Activated CD8-positive, alpha-beta memory T cell treated with anti-CD3 and anti-CD28 coated beads for 4 hours (primary cell): Measurements from ENCODE around the gene ART4.

Experiments used
- DNase-seq, 2 donors: peaks; one replicate each; pipeline ENCODE4 v3.0.0-alpha.2; 2020; ENCODE audit warnings: low read depth in 2 of 2

ART4 gene

DNA sequence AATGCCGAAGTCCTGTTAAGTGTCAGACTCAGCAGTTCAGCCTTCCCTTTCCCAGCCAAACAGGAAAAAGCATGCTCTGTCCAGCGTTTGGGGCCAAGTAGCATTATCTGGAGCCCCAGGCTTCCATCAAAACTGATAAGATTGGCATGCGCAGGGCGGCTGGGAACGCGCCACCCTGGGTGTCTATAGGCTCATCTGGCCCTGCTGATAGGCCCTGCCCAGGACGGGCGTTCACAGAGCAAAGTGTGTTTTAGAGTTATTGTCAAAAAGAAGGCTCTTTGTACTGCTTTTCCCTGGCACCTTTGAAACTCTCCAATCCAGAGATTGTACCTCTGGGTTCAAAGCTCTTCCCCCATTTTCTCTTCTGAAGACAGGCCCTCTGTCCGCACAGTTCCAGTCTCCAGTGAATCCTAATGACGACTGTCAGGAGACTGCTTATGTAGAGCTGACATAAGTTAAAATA is at the start of gene ART4:
ART4 (minus strand) TSS at position 102 of the 463 bp plus-strand sequence. CDS start 413 bp downstream, outside the sequence.
- no peak for DNase-seq

GRCh38 chr12:14892726-14893505 is 49.6 kb upstream of the ART4 start:
- DNase-seq, result no peak

DNA sequence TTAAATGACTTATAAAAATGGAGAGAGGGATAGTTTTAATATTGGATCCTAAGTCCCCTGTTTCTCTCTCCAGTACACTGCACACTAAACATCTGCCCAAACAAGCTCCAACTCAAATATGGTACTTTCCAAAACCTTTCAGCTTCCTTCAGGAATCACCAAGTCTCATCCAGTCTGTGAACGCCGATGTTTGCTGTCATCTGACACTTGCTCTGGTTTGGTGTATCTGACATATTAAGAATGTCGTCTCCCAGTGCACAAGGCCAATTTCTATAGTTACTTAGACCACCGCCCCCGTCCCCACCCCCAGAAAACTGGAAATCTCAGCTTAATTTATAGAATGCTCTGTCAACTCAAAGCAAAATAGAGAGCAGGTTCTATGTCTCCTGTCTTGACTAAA is 47.4 kb upstream of the ART4 start:
- no peak for DNase-seq

GRCh38 chr12:14886271-14886670 is 42.9 kb upstream of the ART4 start:
- no peak for DNase-seq

DNA sequence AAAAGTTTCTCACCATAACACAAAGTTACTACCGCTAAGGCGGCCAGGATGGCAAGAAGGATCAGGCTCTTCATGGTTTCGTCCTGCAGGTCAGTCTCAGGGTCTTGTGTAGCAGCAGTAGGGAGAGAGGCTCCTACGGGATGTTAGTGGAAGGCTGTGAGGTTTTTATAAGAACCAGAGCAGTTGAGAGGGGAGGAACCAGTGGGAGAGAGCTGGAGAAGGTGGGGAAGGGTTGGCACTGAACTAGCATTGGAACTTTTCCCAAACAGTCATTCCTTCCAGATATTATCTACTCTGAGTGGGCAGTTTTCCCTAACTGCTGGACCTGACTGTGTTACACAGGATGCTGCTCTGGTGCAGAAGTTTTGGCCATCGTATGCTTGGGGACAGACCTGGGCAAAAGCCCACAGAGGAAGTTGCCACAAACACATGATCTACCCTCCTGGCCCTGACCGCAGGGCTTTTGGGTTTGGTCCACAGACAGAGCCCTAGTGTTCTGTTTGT is 42.4 kb upstream of the ART4 start, which contains the start of gene MGP:
MGP (minus strand) TSS at position 137 of the 504 bp plus-strand sequence; CDS start at position 74, 63 bp downstream.
- DNase-seq, result no peak

- DNase-seq, result peak; percentile 72
Observed at GRCh38 chr12:14884458-14884878, 41.1 kb upstream of the ART4 start.

DNA sequence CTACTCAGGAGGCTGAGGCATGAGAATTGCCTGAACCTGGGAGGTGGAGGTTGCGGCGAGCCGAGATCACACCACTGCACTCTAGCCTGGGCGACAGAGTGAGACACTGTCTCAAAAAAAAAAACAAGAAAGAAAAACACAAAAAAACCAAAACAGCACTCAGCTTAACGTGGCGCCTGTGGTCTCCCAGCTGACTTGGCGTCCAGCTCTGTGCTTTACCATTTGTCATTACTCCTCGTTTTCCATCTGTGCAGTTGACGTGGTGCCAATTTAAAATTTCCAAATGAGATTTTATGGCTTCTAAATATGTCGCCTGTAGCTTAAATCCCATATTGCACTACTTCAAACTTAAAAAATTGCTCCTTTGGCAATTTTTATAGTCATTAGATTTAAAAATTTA is 40.4 kb upstream of the ART4 start:
- no peak for DNase-seq

DNA sequence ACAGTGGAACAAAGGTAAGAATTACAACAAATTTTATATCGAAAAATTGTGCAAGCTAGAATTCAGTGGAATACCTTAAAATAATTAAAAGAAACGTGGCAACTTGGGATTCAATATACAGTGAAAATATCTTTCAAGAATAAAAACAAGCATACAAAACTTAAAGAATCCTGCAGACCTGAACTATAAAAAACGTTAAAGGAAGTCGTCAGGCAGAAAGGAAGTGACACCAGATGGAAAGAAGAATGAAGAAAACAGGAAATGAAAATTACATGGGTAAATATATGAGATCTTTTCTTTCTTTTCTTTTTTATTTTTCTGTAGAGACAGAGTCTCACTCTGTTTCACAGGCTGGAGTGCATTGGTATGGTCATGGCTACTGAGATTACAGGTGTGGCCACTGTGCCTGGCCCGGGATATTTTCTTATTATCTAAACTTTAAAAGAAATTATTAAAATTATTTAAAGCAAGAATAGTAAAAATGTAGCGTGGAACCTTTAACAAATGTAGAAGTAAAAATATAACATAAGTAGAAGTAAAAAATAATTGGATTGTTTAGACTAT is 37.6 kb upstream of the ART4 start:
- DNase-seq, result no peak

DNA sequence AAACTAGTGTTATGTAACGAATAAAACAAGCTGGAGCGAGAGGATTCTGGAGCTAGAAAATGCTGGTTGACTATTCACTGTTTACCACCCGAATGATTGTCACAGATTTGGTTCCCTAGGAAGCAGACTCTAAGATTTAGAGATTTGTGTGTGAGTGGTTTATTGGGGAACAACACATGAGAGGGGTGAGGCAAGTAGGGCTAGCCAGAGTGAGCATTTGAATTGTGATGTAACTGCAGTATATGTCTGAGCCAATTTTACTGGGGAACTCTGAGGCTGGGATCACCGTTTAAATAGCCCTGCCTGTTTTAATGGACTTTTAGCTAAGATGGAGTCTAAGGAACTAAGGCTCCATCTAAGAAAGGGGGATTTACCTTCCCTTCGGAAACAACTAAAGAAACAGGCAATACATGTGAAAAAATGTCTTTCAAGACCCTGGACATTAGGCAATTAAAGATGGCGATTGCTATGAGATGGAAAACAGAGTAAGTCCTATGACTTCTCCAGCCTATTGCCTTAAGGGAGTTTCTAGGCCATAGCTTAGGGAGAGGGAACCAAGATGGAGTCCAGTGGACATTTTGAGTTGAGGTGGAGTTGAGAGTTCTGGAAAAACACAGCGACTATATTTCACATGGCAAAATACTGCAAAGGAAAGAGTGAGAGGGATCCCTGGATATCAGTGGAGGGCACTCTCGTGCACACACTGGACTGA is 36.1 kb upstream of the ART4 start:
- no peak for DNase-seq

- DNase-seq, result no peak
Observed at GRCh38 chr12:14878488-14878887, 35.2 kb upstream of the ART4 start.

- no peak for DNase-seq
Observed at GRCh38 chr12:14876833-14877232, 33.5 kb upstream of the ART4 start.

DNA sequence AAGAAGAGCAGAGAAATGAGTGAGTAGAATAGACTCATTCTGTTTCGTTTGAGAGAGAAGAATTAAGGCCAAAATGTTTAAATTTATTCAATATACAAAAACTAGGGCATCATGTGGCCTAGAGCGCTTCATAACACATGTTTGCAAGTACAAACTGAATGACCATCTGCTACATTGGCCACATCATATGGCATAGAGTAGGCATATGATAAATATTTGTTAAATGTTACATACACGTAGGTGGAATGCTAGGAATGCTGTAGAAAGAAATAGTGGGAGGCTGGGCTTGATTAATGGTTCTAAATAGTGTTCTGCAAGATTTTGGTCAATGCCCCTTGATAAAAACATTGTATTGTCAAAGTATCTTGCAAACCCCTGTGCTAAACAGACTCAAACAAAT is 31.6 kb upstream of the ART4 start:
- no peak for DNase-seq

DNA sequence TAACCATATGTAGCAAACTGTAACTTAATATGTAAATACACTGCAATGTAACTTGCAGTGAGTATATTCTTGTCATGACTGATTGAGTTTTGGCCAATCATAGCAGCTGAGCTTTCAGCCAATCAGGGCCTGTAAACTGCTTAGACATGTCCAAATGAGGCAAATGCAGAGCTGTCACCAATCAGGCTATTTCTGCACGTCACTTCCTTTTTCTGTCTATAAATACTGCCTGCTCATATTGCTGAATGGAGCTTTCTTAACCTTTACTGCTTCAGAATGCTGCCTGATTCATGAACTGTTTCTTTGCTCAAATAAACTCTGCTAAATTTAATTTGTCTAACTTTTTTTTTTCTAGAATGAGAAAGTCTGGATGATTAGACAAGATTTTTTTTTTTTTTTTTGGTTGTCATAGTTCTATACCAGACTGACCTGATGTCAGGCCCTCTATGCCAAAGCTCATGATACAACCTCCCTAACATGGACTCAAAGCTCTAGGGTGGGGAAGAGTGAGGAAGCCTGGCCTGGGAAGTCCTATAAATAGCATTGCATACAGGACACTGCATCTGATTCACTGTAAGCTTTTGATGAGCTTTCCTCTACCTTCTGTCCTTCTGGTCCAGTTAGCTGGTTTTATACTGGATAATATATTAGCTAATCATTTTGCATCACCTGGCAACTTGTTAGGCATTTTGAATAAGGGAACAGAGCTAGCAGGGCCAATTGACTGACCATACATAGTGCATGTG is 30.3 kb upstream of the ART4 start:
- DNase-seq, result no peak

GRCh38 chr12:14871886-14872285 is 28.6 kb upstream of the ART4 start:
- no peak for DNase-seq

- no peak for DNase-seq
Observed at GRCh38 chr12:14871247-14871646, 27.9 kb upstream of the ART4 start.

- no peak for DNase-seq
Observed at GRCh38 chr12:14868916-14869506, 25.7 kb upstream of the ART4 start.

- DNase-seq, result no peak
Observed at GRCh38 chr12:14860490-14860889, 17.2 kb upstream of the ART4 start.

- DNase-seq, result no peak
Observed at GRCh38 chr12:14858513-14858912, 15.2 kb upstream of the ART4 start.

- no peak for DNase-seq
Observed at GRCh38 chr12:14854586-14855183, 11.4 kb upstream of the ART4 start.

DNA sequence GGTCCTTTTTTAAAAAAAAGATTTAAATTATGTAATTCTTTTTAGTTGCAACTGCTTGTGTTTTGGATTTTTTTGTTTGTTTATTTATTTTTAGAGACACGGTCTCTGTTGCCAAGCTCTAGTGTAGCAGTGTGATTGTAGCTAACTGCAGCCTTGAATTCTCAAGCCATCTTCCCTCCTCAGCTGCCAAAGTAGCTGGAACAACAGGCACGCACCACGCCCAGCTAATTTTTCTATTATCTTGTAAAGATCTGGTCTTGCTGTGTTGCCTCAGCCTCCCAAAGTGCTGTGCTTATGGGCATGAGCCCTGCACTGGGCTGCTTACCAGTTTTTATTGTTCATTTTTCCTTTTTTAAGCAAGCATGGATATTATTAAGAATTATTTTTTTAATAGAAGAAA is 10.6 kb upstream of the ART4 start:
- DNase-seq, result no peak

GRCh38 chr12:14852880-14853279 is 9.6 kb upstream of the ART4 start:
- no peak for DNase-seq
